Measurements from ENCODE around the gene PTAFR. TPM values are rescaled to one million over a fixed set of nuclear protein-coding genes. Genes with fewer than 3 reads are reported as not detected.

The PTAFR gene
- total RNA-seq, 1 experiment from 2014 or later, result 1.3 TPM

- no peaks in the 10 kb centered on the region for H3K79me2 ChIP-seq (ENCODE audit: insufficient read depth, low read length)
- no peaks in the 10 kb centered on the region for H3K27me3 ChIP-seq (ENCODE audit: insufficient read depth, low read length)
- peak overlapping the region; percentile 54 for H3K4me2 ChIP-seq (ENCODE audit: low read length)
- intact Hi-C loops (cut with micrococcal nuclease), result no loop called here
- no peak for ATAC-seq
- no peaks in the 10 kb centered on the region for H3K9me2 ChIP-seq (ENCODE audit: insufficient read depth)
- H3K36me3 ChIP-seq (ENCODE audit: control insufficient read depth in 1 of 2, insufficient read depth in 2 of 2, low read length in 2 of 2), result peaks cover 9 to 15% of the 10 kb centered on the region in 2 experiments
- peaks cover 19 to 41% of the 10 kb centered on the region in 2 experiments for H3K4me1 ChIP-seq (ENCODE audit: control insufficient read depth in 1 of 2, insufficient read depth in 2 of 2, low read length in 2 of 2)
- H2AFZ ChIP-seq (ENCODE audit: low read depth, low read length, poor library complexity, severe bottlenecking), result no peak overlapping the region
- H3K4me3 ChIP-seq (replicated peaks in 1 of 2; ENCODE audit: low read depth in 1 of 2, low read length in 2 of 2), result no peak overlapping the region
- ChIA-PET RAD21 (ENCODE audit: low non-redundant PET in 1 of 2, low total read pairs in 2 of 2, uncharacterized antibody in 2 of 2, unreplicated experiment in 2 of 2) (no interaction called here), CTCF (interaction anchor here (1.6 to 2.0 kb wide), 2 partner anchors 14 to 103 kb away, joined by 3 to 5 read pairs; no protein-coding TSS in a partner anchor), POLR2A (interaction anchor here (1.3 kb wide), 1 partner anchor 103 kb away, joined by 5 read pairs; no protein-coding TSS in a partner anchor)
- H4K20me1 ChIP-seq (ENCODE audit: insufficient read depth), result no peaks in the 10 kb centered on the region
- no peak for TF ChIP-seq YY1 (IDR thresholded peaks at IDR 0.05; ENCODE audit: extremely low read depth, insufficient replicate concordance, low read depth, low read length)
- no peak for TF ChIP-seq EZH2phosphoT487 (IDR thresholded peaks at IDR 0.05; ENCODE audit: borderline replicate concordance)
- TF ChIP-seq JUND (IDR thresholded peaks at IDR 0.05), result no peak
- no peak for TF ChIP-seq EZH2 (IDR thresholded peaks at IDR 0.05)
- no peak for TF ChIP-seq ZBTB33 (IDR thresholded peaks at IDR 0.05; ENCODE audit: extremely low read depth, insufficient replicate concordance, low read length)
- TF ChIP-seq ZNF274 (IDR thresholded peaks at IDR 0.05; ENCODE audit: low read depth, low read length), result no peak
- TF ChIP-seq TCF7L2 (IDR thresholded peaks at IDR 0.05; ENCODE audit: borderline replicate concordance, extremely low read depth, insufficient read depth, insufficient read length), result no peak
- no peak for TF ChIP-seq ZFX (IDR thresholded peaks at IDR 0.05)
- TF ChIP-seq CBX3 (IDR thresholded peaks at IDR 0.05; ENCODE audit: low read depth), result no peak
- no peak for TF ChIP-seq SP1 (IDR thresholded peaks at IDR 0.05; ENCODE audit: low read depth)
- no peak for TF ChIP-seq CEBPB (IDR thresholded peaks at IDR 0.05; ENCODE audit: low read depth)
- no peak for TF ChIP-seq RAD21 (IDR thresholded peaks at IDR 0.05; ENCODE audit: low read depth)
- TF ChIP-seq REST (IDR thresholded peaks at IDR 0.05; ENCODE audit: low read depth), result no peak
- BruUV-seq (replicated peaks), result no TSS peak
- no peak overlapping the region for H3K9ac ChIP-seq (ENCODE audit: low read length)
- no peak for DNase-seq (ENCODE audit: low read depth, low spot score)
- no peak overlapping the region for H3K27ac ChIP-seq (ENCODE audit: low read depth, low read length)
- H3K9me3 ChIP-seq (ENCODE audit: control insufficient read depth in 1 of 2, insufficient read depth in 1 of 2, low read depth in 1 of 2, low read length in 2 of 2), result no peaks in the 10 kb centered on the region
Observed at GRCh38 chr1:28194326-28195035, 18.0 kb upstream of the PTAFR start.

All from HCT116 (cell line).